Vagina (tissue), 2 donors: ENCODE results near the gene TRDMT1.

Experiments
- CTCF ChIP-seq, 3 experiments: fragments of 450-650 bp in 2 of 3; fragments of 200-600 bp in 1 of 3; sonication (generic) in 1 of 3; IDR thresholded peaks; one replicate each; pipeline ENCODE4 v1.5.1; 2017 to 2019; ENCODE audit warnings: antibody characterized with exemption in 3 of 3, mild to moderate bottlenecking in 2 of 3, moderate library complexity in 2 of 3
- POLR2A ChIP-seq, 2 donors: fragments of 450-650 bp; IDR thresholded peaks; one replicate each; pipeline ENCODE4 v1.6.1; 2017; ENCODE audit warnings: antibody characterized with exemption in 2 of 2, mild to moderate bottlenecking in 2 of 2, moderate library complexity in 2 of 2
- POLR2AphosphoS5 ChIP-seq, 2 donors: sonication (generic); formaldehyde crosslinking; IDR thresholded peaks; one replicate each; pipeline ENCODE4 v1.9.0; 2017; ENCODE audit warnings: antibody characterized with exemption in 2 of 2, mild to moderate bottlenecking in 2 of 2, low read depth in 1 of 2; ENCODE audit not compliant: insufficient read depth in 1 of 2

DNA sequence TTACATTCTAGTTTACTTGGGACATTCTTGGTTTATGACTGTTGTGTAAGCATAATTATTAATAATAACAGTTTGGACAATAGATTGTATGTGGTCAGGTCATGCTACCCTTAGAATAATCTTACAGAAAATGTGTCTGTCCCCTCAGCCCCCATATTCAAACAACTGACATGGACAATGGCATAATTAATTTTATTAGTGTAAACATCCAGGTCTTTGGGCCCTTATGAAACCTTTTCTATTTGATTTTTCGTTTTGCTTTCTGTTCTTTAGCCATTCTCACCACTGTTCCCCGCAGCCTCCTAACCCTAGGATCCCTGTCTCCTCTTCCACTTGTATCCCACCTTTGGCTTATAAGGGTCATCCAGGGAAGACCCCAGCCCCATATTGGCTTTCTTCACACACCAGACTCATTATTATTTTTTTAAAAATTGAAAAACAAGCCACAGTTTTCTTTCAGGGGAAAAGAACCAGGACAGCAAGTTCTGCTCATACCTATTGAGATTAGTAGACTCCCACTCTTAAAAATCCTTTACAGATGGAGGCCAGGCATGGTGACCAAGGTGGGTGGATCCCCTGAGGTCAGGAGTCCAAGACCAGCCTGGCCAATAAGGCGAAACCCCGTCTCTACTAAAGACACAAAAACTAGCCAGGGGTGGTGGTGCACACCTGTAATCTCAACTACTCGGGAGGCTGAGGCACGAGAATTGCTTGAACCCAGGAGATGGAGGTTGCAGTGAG, 38.0 kb upstream of the TRDMT1 start:
- no peak for TF ChIP-seq CTCF (IDR thresholded peaks at IDR 0.05)
- no peak for TF ChIP-seq POLR2AphosphoS5 (IDR thresholded peaks at IDR 0.05; ENCODE audit: insufficient read depth in 1 of 2, low read depth in 1 of 2)
- TF ChIP-seq POLR2A (IDR thresholded peaks at IDR 0.05), result no peak
